HepG2 (cell line): ENCODE results near the gene SOX12. TPM values are rescaled to one million over a fixed set of nuclear protein-coding genes. Genes with fewer than 3 reads are reported as not detected.
A peak's percentile ranks its signal among the peaks of the same experiment; 100 is the strongest.

Experiments used
- DMAP1 ChIP-seq: IDR thresholded peaks from 2 replicates; pipeline ENCODE4 v1.6.1; 2016
- EED ChIP-seq: sonication (generic); formaldehyde crosslinking; IDR thresholded peaks from 2 replicates; pipeline ENCODE4 v1.5.0; 2020; ENCODE audit warnings: mild to moderate bottlenecking, missing genetic modification reagents
- ELF4 ChIP-seq: sonication (generic); formaldehyde crosslinking; IDR thresholded peaks from 2 replicates; pipeline ENCODE4 v1.5.0; 2020; ENCODE audit warnings: missing genetic modification reagents, mild to moderate bottlenecking, moderate library complexity, borderline replicate concordance
- HNRNPK ChIP-seq: fragments of 200-400 bp; formaldehyde crosslinking; IDR thresholded peaks from 2 replicates; pipeline ENCODE4 v1.6.1; 2018; ENCODE audit warnings: low read length, low read depth, moderate library complexity, mild to moderate bottlenecking; ENCODE audit not compliant: poor library complexity, severe bottlenecking
- JUN ChIP-seq: sonication (generic); formaldehyde crosslinking; IDR thresholded peaks from 2 replicates; pipeline ENCODE4 v1.4.0; 2020; ENCODE audit warnings: mild to moderate bottlenecking, missing genetic modification reagents
- MIXL1 ChIP-seq: IDR thresholded peaks from 2 replicates; pipeline ENCODE4 v1.6.1; 2016
- MTA1 ChIP-seq: sonication (generic); formaldehyde crosslinking; IDR thresholded peaks from 2 replicates; pipeline ENCODE4 v1.4.0; 2020; ENCODE audit warnings: missing genetic modification reagents, mild to moderate bottlenecking, borderline replicate concordance
- NCOR1 ChIP-seq: fragments of 200-600 bp; sonication (generic); IDR thresholded peaks from 2 replicates; pipeline ENCODE4 v1.7.0; 2017; ENCODE audit warnings: antibody characterized with exemption, low read length, borderline replicate concordance
- RBM39 ChIP-seq: fragments of 200-400 bp; formaldehyde crosslinking; IDR thresholded peaks from one replicate; pipeline ENCODE4 v1.6.1; 2018; ENCODE audit warnings: antibody characterized with exemption, mild to moderate bottlenecking, low read depth, low read length; ENCODE audit not compliant: poor library complexity, severe bottlenecking
- SNAPC2 ChIP-seq: sonication (generic); formaldehyde crosslinking; IDR thresholded peaks from 2 replicates; pipeline ENCODE4 v1.8.1; 2022; ENCODE audit warnings: mild to moderate bottlenecking, missing genetic modification reagents
- THAP11 ChIP-seq: IDR thresholded peaks from 2 replicates; pipeline ENCODE4 v1.6.1; 2016; ENCODE audit warnings: missing biosample characterization, missing genetic modification reagents
- XRCC5 ChIP-seq: fragments of 200-400 bp; formaldehyde crosslinking; optimal IDR thresholded peaks from 2 replicates; pipeline ENCODE3; 2017; ENCODE audit warnings: mild to moderate bottlenecking, low read length
- ZBTB42 ChIP-seq: sonication (generic); formaldehyde crosslinking; IDR thresholded peaks from 2 replicates; pipeline ENCODE4 v1.5.0; 2020; ENCODE audit warnings: mild to moderate bottlenecking, missing genetic modification reagents
- ZNF234 ChIP-seq: sonication (generic); formaldehyde crosslinking; conservative IDR thresholded peaks from 2 replicates; pipeline ENCODE4 v1.5.1; 2020; ENCODE audit warnings: mild to moderate bottlenecking, missing genetic modification reagents
- ZNF354B ChIP-seq: sonication (generic); formaldehyde crosslinking; IDR thresholded peaks from 2 replicates; pipeline ENCODE4 v1.8.0; 2022; ENCODE audit warnings: mild to moderate bottlenecking, missing genetic modification reagents
- ZNF430 ChIP-seq: sonication (generic); formaldehyde crosslinking; IDR thresholded peaks from 2 replicates; pipeline ENCODE4 v1.9.0; 2021; ENCODE audit warnings: mild to moderate bottlenecking, missing genetic modification reagents
- ZNF44 ChIP-seq: sonication (generic); formaldehyde crosslinking; IDR thresholded peaks from 2 replicates; pipeline ENCODE4 v1.5.1; 2020; ENCODE audit warnings: mild to moderate bottlenecking, missing genetic modification reagents
- ZNF563 ChIP-seq: sonication (generic); formaldehyde crosslinking; IDR thresholded peaks from 2 replicates; pipeline ENCODE4 v1.8.0; 2022; ENCODE audit warnings: mild to moderate bottlenecking, moderate library complexity, missing genetic modification reagents
- ZNF670 ChIP-seq: sonication (generic); formaldehyde crosslinking; IDR thresholded peaks from 2 replicates; pipeline ENCODE4 v1.8.0; 2022; ENCODE audit warnings: mild to moderate bottlenecking, missing genetic modification reagents, borderline replicate concordance
- ZNF841 ChIP-seq: sonication (generic); formaldehyde crosslinking; IDR thresholded peaks from 2 replicates; pipeline ENCODE4 v1.8.1; 2023; ENCODE audit warnings: missing genetic modification reagents, borderline replicate concordance
- ZNF883 ChIP-seq: sonication (generic); formaldehyde crosslinking; IDR thresholded peaks from 2 replicates; pipeline ENCODE4 v1.5.1; 2020; ENCODE audit warnings: mild to moderate bottlenecking, missing genetic modification reagents; ENCODE audit errors: not compliant biosample characterization
- polyA plus RNA-seq, 8 experiments: library from polyadenylated mRNA; depleted of rRNA in 3 of 8; stranded (reverse) in 7 of 8; unstranded in 1 of 8; fragments of >200 nt; fragmentation: Illumina TruSeq in 4 of 8; extraction: Trizol in 4 of 8; gene quantifications; 2 replicates each; pipeline versions ENCODE4 v1.2.1 to v1.2.3, GENCODE V29; 2011 to 2016; ENCODE audit warnings: low read depth in 4 of 8, missing spikeins in 1 of 8, mixed read lengths in 1 of 8; ENCODE audit not compliant: insufficient read depth in 1 of 8
- total RNA-seq, 5 experiments: library from RNA; depleted of rRNA; stranded (reverse); fragments of >200 nt; fragmentation: Illumina TruSeq; extraction: Trizol; gene quantifications; 2 replicates each; pipeline ENCODE4 v1.2.3, GENCODE V29; 2016; ENCODE audit warnings: low read depth in 1 of 5
- TF ChIP-seq, protein P1 (sequence below): sonication (generic); formaldehyde crosslinking; IDR thresholded peaks from 2 replicates; pipeline ENCODE4 v1.8.1; 2023; ENCODE audit warnings: mild to moderate bottlenecking, missing genetic modification reagents, borderline replicate concordance
- TF ChIP-seq, protein P2 (sequence below): sonication (generic); formaldehyde crosslinking; IDR thresholded peaks from 2 replicates; pipeline ENCODE4 v1.4.0; 2020; ENCODE audit warnings: mild to moderate bottlenecking, missing genetic modification reagents
- TF ChIP-seq, protein P3 (sequence below): sonication (generic); formaldehyde crosslinking; IDR thresholded peaks from 2 replicates; pipeline ENCODE4 v1.8.1; 2022; ENCODE audit warnings: mild to moderate bottlenecking, missing genetic modification reagents
- TF ChIP-seq, protein P4 (sequence below): sonication (generic); formaldehyde crosslinking; IDR thresholded peaks from 2 replicates; pipeline ENCODE4 v1.9.0; 2021; ENCODE audit warnings: missing genetic modification reagents, mild to moderate bottlenecking, borderline replicate concordance
- TF ChIP-seq, protein P5 (sequence below): sonication (generic); formaldehyde crosslinking; IDR thresholded peaks from 2 replicates; pipeline ENCODE4 v1.8.1; 2023; ENCODE audit warnings: mild to moderate bottlenecking, inconsistent platforms, moderate library complexity, missing genetic modification reagents, borderline replicate concordance

The SOX12 gene
- total and polyA plus RNA-seq, 2 of the 13 experiments (the other 11 are each of a cell fraction or from before 2014, with no cell fraction given) = 10.0 to 18.7 TPM

DNA sequence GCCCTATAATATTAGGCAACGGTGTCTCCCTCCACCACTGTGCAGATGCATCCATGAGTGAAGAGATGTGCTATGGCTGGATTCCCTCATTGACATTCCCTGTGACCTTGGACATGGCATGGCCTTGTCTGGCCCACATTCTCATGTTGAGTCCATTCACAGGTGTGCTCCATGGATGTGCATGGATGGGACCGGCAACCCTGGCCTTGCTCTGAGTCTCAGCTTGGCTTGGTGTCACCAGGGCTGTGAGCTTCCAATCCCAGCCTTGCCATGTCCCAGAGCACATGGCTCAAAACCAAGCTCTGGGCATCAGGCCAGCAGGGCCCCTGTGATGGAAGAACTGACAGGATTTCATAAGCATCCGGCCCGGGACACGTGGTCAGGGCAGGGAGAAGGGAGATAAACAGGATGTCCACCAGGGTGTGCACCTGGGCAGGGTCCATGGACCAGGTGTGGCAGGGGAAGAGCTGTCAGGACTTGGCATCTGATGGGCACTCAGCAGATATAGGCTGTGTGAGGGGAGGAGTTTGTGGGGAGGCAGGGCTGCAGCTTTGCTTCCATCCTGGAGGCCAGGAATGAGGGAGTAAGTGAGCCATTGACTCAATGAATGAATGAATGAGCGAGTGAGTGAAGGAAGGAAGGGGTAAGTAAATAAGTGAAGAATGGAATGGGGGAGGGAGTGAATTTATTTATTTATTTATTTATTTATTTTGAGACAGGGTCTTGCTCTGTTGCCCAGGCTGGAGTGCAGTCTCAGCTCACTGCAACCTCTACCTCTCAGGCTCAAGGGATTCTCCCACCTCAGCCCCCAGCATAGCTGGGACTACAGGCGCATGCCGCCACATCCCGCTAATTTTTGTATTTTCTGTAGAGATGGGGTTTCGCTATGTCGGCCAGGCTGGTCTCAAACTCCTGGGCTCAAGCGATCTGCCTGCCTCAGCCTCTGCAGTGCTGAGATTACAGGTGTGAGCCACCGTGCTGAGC is 37.2 kb downstream of the SOX12 start (continued):
- TF ChIP-seq ZBTB42 (CRISPR knock-in tag) (peak; percentile 51; the same call in 1 of the 2 replicates), ZNF354B (CRISPR knock-in tag) (no peak), ZNF883 (CRISPR knock-in tag) (peak; percentile 98), EED (CRISPR knock-in tag) (peak; percentile 98), SNAPC2 (CRISPR knock-in tag) (peak; percentile 91; the same call in 1 of the 2 replicates), ZNF234 (no peak), ZNF430 (CRISPR knock-in tag) (peak; percentile 99; the same call in 1 of the 2 replicates), DMAP1 (CRISPR knock-in tag) (peak; percentile 100), MTA1 (peak; percentile 98), ELF4 (CRISPR knock-in tag) (no peak), RBM39 (peak; percentile 92), JUN (CRISPR knock-in tag) (peak; percentile 92), ZNF44 (CRISPR knock-in tag) (no peak), THAP11 (CRISPR knock-in tag) (peak; percentile 92), ZNF841 (CRISPR knock-in tag) (no peak), MIXL1 (CRISPR knock-in tag) (peak; percentile 99), ZNF670 (CRISPR knock-in tag) (peak; percentile 98), XRCC5 (peak; percentile 96), HNRNPK (no peak), NCOR1 (peak; percentile 81; the same call in 1 of the 2 replicates), ZNF563 (CRISPR knock-in tag) (peak; percentile 81; the same call in 1 of the 2 replicates)
- TF ChIP-seq, protein P1, sequence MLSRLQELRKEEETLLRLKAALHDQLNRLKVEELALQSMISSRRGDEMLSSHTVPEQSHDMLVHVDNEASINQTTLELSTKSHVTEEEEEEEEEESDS = 0 out of 2 replicates have a peak, but pooled peaks have one; percentile 27
- TF ChIP-seq, protein P2, sequence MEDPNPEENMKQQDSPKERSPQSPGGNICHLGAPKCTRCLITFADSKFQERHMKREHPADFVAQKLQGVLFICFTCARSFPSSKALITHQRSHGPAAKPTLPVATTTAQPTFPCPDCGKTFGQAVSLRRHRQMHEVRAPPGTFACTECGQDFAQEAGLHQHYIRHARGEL (CRISPR knock-in tag) = peak; percentile 97
- TF ChIP-seq, protein P3, sequence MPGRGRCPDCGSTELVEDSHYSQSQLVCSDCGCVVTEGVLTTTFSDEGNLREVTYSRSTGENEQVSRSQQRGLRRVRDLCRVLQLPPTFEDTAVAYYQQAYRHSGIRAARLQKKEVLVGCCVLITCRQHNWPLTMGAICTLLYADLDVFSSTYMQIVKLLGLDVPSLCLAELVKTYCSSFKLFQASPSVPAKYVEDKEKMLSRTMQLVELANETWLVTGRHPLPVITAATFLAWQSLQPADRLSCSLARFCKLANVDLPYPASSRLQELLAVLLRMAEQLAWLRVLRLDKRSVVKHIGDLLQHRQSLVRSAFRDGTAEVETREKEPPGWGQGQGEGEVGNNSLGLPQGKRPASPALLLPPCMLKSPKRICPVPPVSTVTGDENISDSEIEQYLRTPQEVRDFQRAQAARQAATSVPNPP (CRISPR knock-in tag) = 0 out of 2 replicates have a peak, but pooled peaks have one; percentile 79
- TF ChIP-seq, protein P4, sequence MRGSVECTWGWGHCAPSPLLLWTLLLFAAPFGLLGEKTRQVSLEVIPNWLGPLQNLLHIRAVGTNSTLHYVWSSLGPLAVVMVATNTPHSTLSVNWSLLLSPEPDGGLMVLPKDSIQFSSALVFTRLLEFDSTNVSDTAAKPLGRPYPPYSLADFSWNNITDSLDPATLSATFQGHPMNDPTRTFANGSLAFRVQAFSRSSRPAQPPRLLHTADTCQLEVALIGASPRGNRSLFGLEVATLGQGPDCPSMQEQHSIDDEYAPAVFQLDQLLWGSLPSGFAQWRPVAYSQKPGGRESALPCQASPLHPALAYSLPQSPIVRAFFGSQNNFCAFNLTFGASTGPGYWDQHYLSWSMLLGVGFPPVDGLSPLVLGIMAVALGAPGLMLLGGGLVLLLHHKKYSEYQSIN = no peak
- TF ChIP-seq, protein P5, sequence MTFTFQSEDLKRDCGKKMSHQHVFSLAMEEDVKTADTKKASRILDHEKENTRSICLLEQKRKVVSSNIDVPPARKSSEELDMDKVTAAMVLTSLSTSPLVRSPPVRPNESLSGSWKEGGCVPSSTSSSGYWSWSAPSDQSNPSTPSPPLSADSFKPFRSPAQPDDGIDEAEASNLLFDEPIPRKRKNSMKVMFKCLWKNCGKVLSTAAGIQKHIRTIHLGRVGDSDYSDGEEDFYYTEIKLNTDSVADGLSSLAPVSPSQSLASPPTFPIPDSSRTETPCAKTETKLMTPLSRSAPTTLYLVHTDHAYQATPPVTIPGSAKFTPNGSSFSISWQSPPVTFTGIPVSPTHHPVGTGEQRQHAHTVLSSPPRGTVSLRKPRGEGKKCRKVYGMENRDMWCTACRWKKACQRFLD (CRISPR knock-in tag) = peak; percentile 88
